Activated T-helper 1 cell treated with anti-CD3 and anti-CD28 coated beads, Interleukin-2, amount 50 U/mL, for 16 hours (primary cell): Measurements from ENCODE around the gene MROH7.
"Not testable (repeated sequence)": the region's sequence is repeated elsewhere in the genome, so short reads cannot be mapped to it uniquely, and the experiment has no call there.

Experiments used
- DNase-seq, 2 donors: peaks; one replicate each; pipeline ENCODE4 v3.0.0-alpha.2; 2020; ENCODE audit warnings: low read depth in 1 of 2, low spot score in 1 of 2

MROH7 gene

DNA sequence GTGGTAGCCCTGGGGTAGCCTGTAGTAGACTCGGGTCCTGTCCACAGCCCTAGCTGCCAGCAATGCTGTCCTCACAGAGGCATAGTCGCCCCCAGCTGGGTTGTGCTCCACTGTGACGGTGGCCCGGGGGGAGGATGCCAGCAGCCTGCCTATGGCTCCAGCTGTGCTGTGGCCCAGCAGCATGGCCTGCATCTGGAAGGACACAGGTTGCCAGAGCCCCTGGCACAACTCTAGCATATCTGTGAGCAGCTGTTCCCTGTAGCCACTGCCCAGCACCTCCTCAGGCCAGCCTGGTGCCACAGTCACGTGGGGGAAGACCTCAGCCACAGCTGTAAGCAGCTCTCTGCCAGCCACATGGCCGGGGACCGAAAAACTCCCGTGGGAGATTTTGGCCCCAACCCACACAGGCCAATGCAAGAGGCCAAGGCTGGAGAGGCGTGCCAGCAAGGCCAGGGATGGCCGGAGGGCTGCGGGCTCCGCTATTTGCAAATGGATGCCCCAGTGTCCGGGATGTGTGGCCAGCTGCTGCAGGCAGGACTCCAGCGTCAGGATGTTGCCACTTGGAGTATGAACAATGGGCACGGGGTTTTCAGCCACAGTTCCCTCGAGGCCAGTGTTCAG lies 32.2 kb upstream of the MROH7 start:
- no peak for DNase-seq

DNA sequence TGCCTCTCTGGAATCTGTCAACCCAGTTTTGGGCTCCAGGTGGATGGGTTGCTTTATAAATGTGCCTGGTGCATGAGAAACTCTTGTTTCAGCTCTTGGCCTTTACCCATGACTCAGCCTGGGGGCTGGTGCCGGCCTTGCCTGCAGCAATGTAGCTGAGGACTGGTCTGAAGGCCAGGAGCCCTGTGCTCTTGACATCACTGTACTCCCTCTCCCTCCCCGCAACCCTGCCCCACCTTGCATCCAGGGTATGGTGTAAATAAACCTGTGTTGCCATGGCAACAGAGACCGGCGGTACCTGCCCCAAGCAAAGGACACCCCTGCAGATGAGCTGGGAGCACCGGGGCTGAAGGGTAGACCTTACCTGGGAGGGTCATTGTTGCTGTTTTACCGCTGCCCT lies 31.5 kb upstream of the MROH7 start:
- no peak for DNase-seq

DNA sequence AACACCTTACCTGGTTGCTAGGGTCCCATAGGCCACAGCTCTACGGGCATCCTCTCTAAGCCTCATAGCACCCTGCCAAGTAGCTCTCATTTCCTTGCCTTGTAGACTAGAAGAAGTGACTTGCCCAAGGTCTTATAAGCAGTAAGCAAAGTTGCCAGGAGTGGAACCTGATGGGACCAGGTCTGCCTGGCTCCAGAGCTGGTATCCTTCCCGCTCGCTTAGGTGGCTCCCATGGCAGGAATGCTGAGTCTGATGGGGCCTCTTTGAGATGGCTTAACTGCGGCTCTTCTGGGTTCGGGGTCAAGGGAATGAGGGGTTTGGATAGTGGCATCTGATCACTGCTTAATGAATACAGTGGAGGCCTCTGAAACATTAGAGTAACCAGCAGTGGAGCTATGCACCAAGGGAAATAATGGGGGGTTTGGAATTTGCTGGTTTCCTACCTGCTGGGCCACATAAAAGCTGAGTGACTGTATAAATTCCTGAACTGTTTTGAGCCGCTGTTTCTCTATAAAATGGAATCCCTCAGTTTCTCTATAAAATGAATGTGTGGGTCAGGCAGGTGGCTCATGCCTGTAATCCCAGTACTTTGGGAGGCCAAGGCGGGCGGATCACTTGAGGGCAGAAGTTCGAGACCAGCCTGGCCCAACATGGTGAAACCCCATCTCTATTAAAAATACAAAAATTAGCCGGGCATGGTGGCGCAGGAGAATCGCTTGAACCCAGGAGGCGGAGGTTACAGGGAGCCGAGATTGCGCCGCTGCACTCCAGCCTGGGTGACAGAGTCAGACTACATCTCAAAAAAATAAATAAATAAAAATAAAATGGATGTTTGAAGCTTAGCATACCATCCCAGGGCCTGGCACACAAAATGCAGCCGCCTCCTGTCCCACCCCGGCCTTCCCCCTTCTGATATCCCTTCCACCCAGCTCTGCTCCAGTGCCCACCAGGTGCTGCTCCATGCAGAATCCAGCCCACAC lies 30.7 kb upstream of the MROH7 start:
- no peak for DNase-seq

DNA sequence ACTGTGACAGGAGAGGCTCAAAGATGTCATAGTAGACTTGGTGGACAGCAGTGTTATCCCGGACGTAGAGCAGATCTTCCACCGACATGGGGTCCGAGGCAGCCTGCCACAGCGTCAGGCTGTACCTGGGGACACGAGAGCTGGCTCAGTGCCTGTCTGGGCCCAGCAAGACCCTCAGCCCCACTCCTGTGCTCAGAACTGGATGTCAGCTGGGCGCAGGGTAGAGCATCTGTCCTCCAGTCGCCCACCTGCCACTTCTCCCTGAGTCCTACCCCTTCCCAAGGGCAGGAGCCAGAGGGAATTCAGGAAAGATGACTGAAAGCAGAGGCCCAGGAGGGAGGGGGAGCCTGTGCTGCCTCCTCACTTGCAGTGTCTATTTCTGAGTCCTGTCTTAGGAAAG lies 30.0 kb upstream of the MROH7 start:
- no peak for DNase-seq

DNA sequence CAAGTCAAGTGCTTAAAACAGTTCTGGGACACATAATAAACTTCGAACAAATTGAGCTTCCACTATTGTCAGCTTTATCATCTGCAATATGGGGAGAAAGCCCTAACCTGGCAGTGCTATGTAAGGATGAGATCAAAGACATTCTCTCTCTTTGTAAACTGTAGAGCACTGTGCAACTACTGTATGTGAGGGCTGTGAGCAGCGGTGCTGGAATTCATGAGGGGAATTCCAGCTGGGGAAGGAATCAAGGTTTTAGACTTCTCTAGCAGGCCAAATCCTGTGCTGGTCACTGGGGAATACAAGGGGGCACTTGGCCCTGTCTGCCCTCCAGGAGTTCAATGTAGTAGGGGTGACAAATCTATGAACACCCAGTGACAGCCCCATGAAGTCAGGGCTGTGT lies 27.6 kb upstream of the MROH7 start:
- DNase-seq: no peak

DNA sequence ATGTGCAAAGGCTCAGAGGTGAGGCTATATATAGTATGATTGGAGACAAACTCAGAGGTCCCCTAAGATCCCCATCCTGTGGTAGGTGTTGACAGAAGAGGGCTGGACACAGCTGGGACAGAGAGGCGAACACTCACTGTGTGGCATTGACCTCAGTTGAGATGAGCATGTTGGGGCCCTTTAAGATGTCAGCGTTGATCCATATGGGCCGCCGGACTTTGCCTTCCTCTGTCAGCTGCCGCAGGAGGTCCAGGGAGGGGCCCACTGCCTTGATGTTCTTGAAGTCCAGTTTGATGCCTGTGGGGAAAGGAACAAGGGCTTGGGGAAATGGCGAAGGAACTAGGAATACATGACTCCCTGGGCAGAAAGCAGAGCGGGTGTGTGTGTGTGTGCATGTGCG lies 27.0 kb upstream of the MROH7 start:
- no peak for DNase-seq

DNA sequence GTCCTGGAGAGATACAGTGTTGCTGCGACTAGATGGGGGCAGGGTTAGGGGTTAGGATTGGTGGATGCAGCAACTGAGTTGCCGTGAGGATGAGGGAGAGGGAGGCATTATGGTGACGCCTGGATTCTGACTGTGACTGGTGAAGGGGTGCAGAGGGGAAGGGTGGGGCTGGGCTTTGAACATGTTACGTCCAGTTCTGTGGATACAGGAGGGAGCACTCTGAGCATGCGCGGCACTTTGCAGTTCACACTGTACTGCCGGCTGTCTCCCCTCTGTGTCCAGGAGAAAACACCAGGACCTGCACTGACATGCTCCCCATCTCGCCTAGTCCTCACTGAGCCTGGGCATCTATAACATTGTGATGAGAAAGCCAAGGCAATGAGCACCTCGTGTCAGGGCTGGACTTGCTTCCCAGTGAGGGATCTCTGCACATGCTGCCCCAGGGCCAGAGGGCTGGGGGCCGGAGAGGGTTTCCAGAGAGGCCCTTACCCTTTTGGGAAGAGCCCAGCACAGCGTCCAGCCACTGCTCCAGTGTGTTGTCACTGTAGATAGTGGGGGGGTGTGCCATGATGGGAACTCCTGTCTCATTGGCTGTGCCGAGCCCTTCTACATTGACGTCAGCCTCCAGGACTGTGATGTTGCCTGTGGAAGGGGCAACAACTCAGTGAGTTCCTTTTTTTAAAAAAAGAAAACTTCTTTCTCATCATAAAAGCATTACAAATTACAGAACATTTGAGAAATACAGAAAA lies 25.9 kb upstream of the MROH7 start:
- DNase-seq: no peak

DNA sequence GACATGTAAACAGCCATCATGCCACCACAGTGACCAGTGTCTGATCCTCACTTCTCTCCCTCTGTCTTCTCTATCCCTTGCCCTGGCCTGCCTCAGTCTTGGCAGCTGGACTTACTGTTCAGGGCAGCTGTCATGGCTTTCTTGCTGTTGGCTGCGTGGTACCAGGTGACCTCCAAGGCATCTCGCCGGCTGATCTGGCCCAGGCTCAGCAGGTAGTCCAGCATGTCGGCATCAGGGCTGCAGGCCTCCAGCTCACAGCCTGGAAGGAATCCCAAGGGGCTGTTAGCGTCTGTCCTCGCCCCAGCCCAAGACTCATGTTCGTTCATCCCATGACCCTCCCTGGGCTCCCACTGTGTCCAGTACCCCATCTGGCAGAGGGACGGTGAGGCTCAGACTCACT lies 21.8 kb upstream of the MROH7 start:
- no peak for DNase-seq

DNA sequence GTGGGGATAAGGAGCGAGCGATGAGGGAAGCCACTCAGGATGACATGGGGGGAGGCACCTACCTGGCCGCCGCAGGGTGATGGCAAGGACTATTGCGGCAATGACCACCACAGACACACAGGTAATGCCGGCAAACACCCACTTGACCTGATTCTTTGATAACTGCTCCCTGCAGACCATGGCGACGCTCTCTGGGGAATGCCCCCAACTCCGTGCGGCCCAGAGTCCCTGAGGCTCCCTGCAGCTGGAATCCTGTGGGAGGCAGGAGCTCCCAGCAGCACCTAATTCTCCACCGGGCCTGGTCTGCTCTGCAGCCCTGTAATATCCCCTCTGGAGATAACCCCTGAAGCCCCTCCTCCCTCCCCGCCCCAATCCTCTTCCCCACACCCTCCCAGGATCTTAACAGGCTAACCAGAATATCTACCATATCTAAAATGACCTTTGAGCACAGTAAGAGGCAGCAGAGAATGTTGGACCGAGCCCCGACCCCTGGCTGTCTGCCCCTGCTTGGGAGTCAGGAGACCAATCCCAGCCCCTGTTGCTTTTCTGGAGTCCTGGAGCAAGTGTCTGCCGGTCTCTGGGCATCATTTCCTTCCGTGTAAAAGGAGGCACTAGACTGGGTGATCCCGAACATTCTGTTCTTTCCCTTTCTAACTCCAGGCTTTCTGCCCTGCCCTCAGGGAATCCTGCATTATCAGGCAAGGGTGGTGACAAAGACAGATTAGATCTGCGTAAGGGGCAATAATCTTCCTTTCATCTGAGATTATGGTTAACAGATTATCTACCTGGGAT lies 18.2 kb upstream of the MROH7 start, which contains the start of gene FAM151A:
Gene FAM151A (minus strand): TSS at position 310 of the 792 bp plus-strand sequence. CDS start 130 bp downstream, at position 180.
- no peak for DNase-seq

DNA sequence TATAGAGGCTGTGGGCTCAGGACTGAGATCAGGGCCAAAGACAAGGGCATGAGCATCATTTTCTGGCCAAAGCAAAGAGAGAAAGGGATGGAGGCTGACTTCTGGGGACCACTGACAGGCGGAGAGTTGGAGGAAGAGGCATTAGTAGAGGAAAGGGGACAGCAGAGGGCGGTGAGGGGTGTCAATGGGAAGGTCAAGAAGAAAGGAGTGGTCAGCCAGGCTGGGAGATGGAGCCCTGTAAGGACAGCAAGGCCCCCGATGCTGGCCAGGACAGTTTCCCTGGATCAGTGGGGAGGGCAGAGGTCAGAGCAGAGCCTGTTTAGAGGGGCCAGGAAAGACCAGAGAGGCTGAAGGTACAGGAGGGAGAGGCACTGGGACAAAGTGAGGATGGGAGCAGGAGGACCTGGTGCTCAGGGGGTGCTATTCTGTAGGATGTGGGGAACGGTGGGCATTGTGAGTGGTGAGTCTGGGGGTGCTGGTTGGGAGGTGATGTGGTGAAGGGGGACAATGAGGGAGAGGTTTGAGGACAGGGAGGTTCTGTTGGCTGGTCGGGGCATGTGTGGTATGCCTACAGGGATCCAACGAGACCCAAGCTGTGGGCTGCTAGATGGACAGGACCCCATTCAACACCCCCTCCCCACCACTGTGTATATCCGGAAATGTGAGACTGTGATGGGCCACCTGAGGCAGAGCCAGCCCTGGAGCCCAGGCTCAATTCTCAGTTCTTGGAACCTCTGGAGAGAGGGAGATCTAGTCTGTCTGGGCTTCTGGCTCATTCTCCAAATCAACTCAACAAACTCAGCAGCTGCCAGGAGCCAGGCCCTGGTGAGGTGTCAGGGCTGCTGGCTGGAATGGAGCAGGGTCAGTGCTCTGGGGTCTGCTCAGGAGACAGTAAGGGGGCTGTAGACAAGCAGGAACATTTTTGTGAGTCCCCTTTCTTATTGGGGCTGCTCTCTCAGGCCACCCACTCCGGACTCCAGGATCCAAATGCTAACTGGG lies 16.8 kb upstream of the MROH7 start:
- DNase-seq: no peak

DNA sequence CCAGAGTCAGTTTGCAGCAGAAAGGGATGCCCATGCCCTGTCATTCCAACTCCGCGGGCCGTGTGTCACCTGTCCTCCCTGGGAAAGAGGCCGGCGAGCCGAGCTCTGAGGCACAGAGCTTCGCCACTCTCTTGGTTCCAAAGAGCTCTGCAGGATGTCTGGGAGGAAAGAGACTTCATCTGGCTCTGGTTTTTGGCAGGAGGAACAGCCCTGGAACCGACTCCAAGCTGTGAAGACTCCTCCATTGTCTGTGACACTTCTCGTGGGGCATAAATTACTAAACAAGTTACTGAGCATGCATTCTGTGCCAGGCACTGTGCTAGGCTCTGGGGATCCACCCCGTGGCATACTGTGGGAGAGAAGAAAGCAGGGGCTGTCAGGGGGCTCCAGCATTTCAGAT lies 14.4 kb upstream of the MROH7 start:
- DNase-seq: no peak

DNA sequence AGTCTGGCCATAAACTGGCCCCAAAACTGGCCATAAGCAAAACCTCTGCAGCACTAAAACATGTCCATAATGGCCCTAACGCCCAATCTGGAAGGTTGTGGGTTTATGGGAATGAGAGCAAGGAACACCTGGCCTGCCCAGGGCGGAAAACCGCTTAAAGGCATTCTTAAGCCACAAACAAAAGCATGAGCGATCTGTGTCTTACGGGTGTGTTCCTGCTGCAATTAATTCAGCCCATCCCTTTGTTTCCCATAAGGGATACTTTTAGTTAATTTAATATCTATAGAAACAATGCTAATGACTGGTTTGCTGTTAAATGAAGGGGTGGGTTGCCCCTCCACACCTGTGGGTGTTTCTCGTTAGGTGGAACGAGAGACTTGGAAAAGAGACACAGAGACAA lies 5.8 kb upstream of the MROH7 start:
- not testable (repeated sequence) for DNase-seq

DNA sequence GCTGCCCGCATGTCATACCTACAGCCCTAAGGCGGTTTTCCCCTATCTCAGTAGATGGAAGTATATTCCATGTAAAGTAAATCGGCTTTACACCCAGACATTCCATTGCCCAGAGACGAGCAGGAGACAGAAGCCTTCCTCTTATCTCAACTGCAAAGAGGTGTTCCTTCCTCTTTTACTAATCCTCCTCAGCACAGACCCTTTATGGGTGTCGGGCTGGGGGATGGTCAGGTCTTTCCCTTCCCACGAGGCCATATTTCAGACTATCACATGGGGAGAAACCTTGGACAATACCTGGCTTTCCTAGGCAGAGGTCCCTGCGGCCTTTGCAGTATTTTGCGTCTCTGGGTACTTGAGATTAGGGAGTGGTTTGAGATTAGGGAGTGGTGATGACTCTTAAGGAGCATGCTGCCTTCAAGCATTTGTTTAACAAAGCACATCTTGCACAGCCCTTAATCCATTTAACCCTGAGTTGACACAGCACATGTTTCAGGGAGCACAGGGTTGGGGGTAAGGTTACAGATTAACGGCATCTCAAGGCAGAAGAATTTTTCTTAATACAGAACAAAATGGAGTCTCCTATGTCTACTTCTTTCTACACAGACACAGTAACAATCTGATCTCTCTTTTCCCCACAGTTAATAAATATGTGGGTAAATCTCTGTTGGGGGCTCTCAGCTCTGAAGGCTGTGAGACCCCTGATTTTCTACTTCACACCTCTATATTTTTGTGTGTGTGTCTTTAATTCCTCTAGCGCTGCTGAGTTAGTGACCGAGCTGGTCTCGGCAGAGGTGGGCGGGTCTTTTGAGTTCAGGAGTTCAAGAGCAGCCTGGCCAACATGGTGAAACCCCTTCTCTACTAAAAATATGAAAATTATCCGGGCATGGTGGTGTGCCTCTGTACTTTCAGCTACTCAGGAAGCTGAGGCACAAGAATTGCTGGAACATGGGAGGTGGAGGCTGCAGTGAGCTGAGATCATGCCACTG lies 4.8 kb upstream of the MROH7 start:
- not testable (repeated sequence) for DNase-seq

DNA sequence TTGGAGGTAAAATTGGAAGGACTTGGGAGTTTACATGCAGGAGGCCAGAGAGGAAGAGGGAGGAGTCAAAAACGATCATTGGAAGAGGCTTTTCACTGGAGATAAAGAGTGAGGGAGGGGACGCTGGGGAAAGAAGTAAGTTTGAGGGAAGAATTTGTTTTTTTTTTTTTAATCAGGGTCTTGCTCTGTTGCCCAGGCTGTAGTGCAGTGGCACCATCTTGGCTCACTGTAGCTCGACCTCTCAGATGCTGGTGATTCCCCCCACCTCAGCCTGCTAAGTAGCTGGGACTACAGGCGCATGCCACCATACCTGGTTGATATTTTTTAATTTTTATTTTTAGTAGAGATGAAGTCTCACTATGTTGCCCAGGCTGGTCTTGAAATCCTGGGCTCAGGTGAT lies 1.2 kb upstream of the MROH7 start:
- no peak for DNase-seq

DNA sequence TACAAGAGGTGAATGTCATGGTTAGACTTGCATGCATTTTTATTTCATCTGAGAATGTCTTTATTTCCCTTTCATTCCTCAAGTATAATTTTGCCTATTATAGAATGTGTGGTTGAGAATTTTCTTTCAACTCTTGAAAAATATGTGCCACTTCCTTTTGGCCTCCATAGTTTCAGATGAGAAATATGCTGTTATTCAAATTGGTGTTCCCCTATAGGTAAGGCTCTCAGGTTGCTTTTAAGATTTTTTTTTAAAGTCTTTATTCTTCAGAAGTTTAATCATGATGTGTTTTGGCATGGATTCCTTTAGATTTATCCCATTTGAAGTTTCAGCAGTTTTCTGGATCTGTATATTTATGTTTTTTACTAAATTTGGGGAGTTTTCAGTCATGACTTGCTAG lies 2.1 kb downstream of the MROH7 start:
- DNase-seq: no peak

DNA sequence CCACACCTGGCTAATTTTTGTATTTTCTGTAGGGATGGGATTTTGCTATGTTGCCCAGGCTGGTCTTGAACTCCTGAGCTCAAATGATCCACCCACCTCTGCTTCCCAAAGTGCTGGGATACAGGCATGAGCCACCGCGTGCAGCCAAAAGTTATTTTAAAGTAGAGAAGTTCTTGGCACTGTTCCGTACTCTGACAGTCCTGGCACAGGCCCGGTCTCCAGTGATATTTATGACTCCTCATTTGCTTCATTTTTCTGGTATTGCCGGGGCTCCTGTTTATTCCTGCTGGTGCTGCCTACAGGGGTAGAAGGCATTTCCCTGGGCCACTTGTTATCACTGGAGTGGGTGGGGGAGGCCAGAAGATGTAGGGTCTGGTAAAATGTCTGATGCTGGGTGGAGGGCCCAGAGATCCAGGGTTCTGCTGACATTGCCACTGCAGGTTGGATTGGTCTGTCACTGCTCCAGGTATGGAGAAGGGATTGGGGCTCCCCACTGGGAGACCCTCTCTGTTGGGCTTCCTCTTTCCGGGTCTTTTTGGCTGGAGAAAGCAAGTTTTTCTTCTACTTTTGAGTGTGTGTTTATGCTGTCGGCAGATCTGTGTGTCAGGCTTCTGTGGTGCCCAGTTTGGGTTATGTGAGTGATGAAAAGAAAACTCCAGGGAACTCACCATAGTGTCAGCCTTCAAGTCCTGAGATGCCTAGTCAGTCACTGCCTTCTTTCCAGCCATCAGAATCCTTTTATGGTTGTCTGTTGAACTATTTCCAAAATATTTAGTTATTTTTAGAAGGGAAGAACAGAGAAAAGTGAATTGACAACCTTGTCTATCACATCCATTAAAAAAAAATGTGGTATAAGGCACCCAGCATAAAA lies 4.5 kb downstream of the MROH7 start:
- no peak for DNase-seq

DNA sequence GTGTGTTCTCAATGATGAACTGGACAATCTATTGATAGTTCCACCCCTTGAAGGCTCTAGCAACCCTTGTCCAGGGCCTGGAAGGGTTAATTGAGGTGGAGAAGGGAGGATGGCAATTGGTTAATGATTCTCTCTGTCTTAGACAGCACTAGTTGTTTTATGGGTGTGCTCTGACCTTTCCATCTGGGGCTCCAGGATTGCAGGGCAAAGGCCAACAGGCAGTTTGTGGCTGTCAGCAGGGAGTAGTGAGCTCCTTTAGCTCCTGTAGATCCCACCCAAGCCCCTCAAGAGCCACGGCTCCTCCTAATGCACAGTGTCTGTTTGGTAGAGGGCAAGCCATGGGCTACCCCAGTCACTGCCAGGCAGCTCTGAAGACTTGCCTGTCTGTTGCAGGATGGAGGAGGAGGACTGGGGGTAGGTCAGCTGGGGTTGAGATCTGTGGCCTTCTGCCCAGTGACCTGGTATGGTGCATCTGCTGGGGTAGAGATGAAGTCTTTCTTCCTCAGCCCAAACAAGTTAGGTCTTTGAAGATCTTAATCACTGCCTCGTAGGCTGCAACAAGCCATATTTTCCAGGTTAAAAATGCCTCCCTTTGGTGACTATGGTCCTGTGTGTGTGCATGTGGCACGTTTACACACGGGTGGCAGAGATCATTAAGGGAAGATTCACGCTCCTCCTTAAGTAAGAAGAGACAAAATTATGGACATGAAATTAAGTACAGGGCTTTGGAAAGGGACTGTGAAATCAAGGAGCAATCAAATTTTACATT lies 7.7 kb downstream of the MROH7 start:
- no peak for DNase-seq
